ENCODE data around the gene SYNE1.
A peak's percentile ranks its signal among the peaks of the same experiment; 100 is the strongest.

The SYNE1 gene

GRCh38 chr6:152267967-152268845, 369.0 kb downstream of the SYNE1 start:
- peak; percentile 13 for DNase-seq

DNA sequence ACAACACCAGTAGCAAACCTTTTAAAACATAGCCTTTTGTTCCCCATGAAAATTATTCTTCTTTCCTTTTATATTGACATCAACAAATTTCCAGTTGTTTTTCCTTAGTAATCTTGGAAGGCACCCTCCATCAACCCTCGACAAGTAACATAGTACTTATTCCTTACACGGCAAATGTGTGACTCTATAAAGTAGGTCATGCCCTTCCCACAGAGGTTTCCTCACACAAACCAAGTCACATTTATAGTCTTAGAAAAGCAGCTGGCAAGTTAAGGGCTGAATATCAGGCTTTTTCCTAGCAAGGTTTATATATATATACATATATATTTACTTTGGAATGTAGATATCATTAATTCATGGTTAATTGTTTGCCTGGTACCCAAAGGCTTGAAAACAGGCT, 371.5 kb downstream of the SYNE1 start:
- no peak for DNase-seq

DNA sequence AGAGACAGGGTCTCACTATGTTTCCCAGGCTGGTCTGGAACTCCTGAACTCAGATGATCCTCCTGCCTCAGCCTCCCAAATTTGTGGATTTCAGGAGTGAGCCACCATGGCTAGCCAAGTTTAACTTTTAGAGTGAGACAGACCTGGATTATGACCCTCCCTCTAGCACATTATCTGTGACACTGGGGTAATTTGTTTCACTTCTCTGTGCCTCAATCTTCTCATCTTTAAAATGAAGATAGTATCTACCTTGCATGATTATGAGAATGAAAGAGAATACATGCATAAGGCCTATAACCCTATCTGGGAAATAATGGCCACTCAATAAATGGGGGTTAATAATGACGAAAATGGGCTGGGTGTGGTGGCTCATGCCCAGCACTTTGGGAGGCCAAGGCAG, 373.6 kb downstream of the SYNE1 start:
- no peak for DNase-seq

DNA sequence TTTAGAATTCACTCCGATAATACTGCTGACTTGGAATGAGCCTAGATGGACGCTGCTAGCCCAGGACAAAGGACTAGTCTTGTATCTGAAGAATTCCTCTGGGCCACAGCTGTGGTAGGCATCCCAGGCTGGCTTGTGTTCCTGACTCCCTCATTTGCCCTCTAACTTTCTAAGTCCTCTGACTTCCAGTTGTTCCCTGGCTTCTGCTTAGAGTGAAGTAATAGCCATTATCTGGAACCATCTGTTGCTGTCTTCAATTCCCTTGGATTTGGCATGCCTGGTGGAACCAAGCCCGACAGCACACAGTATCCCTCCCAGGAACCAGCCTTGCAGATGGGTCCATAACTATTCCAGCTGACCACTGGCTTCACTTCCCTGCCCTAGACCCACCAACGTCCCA, 376.0 kb downstream of the SYNE1 start:
- no peak for DNase-seq

- no peak for DNase-seq
These were observed 377.9 kb downstream of the SYNE1 start for GRCh38 chr6:152259234-152259633.

DNA sequence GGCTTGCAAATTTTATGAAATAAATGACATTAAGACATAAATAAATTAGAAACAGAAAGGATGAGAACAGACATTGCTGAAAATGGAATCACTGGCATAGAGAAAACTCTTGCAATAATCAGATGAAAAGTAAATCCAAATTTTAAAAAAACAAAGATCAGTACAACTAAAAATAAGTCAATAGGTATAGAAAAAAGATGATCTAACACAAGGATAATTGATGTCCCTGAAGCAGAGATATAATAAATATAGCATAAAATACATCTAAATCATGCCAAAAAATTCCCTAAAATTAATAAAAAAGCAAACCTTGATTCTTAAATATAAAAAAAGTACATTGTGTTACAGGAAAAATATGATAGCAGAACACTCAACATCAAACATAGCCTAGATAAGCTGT, 379.6 kb downstream of the SYNE1 start:
- DNase-seq: no peak

DNA sequence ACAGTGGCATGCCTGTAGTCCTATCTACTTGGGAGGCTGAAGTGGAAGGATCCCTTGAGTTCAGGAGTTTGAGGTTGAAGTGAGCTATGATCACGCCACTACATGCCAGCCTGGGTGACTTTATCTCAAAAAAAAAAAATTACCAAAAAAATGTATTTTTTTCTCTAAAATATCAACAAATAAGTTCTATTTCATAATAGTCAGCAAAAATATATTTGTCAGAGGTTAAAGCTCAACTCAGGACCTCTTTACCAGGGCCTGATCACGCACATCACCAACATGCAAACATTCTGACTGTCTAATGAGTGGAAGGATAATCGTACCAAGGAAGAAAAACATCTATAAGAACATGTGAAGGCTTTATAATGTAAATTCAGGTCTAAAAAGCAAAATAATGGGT, 387.0 kb downstream of the SYNE1 start:
- no peak for DNase-seq

GRCh38 chr6:152248980-152249379, 388.2 kb downstream of the SYNE1 start:
- DNase-seq: no peak

DNA sequence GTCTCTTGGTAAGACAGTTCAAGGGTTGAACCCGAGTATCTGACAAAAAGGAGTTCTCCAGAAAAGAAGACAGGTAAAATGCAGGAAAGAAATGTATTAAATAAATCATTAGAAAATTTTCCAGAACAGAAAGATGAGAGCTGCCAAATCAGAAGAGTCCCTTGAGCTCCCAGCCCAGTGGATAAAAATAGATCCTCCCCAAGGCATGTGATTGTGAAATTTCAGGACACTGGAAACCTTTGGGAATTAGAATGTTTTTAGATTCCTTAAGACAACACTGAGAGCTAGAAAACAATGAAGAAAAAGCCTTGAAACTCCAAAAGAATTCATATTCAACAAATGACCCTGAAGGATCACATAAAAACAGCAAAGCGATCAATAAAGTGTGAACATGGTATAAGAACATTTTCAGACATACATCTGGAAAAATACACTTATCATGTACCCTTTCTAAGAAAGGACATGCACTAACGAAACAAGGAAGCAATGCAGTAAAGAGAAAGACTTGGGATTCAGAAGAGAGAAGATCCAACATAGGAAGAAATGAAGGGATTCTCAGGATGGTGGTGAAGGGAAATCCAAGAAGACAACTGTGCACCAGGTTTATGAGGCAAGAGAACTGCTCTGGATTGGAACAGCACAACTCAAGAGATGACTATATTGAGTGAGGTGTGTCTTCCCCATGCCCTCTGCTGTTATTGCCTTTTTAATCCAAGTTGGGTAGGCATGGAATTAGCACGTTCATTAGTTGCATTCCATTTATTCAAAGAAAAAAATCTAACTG, 390.4 kb downstream of the SYNE1 start:
- no peak for DNase-seq

- DNase-seq: no peak
These were observed 392.0 kb downstream of the SYNE1 start for GRCh38 chr6:152244998-152245630.

GRCh38 chr6:152241013-152241766, 396.0 kb downstream of the SYNE1 start:
- no peak for DNase-seq

DNA sequence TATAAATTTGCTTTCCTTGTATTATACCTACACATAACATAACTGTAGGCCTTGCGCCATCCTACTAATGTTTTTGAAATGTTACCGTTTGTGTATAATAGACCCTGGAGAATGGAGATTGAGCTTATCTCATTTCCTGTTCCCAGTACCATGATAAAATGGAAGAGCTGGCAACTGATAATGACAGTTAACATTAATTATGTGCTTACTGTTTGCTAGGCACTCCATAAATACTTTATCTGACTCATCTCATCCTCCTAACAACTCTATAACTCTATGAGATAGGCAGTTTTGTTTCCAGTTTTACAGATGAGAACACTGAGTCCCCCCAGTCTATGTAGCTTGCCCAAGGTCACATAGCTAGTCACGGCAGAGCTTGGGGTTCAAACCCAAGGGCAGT, 396.7 kb downstream of the SYNE1 start:
- no peak for DNase-seq

DNA sequence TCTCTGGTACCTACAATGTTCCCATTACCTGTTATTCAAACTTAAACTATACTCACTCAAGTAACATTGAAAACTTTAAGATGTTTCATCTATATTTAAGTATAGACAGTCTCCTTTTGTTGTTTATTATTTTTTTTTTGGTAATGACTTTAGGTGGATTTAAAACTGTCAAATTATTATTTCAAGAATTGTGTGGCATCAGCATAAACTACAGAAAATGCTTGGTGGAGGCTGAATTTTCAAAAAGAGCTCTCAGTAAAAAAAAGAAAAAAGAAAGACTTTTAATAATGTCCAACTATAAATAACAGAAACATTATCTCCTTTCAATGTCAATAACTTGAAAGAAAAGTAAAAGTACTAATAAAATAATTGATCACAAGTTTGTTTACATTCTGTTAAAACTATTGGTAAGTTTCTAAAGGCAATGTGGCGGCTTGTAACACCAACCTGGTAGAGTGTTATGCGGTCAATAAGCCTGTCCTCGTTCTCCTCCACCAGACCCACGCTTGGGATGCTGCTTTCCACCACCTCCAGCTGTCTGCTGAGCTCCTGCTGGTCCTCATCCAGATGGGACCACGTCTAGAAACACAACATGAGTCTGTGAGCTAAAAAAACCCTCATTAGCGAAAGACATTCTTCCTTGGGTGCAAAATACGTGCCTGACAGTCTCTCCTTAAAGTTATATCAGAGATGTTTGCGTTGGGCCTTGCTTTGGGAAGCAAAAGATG, 400.6 kb downstream of the SYNE1 start:
- no peak for DNase-seq

DNA sequence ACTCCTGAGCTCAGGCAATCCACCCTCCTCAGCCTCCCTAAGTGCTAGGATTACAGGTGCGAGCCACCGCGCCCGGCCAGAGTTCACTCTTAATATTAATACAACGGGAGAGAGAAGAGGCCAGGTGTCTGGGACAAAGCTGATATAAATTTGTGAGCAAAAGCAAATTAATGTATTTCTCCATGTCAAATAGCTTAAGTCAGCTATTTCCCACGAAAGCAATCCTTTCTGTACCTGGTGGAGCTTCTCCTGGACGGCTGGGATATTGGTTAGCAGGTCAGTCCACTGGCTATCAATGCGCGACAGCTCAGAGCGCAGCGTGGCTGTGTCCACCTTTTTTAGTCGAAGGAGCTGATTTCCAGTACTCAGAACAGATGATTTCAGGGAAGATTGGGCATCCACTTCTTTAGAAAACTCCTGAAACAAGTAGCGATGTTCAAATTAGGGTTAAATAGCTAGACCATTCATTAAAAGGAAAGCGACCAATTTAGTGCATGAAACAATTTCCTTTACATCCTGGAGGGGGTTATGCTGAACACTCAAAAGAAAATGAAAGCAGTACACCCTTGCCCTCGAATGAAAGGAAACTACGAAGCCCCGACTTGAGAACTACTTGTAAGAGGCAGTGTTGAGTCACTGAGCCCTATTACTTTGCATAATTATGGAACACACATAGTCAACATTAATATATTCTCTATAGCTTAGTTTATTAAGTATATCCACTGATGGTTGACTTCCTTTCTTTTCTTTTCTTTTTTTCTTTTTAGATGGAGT, 403.4 kb downstream of the SYNE1 start:
- DNase-seq: no peak

DNA sequence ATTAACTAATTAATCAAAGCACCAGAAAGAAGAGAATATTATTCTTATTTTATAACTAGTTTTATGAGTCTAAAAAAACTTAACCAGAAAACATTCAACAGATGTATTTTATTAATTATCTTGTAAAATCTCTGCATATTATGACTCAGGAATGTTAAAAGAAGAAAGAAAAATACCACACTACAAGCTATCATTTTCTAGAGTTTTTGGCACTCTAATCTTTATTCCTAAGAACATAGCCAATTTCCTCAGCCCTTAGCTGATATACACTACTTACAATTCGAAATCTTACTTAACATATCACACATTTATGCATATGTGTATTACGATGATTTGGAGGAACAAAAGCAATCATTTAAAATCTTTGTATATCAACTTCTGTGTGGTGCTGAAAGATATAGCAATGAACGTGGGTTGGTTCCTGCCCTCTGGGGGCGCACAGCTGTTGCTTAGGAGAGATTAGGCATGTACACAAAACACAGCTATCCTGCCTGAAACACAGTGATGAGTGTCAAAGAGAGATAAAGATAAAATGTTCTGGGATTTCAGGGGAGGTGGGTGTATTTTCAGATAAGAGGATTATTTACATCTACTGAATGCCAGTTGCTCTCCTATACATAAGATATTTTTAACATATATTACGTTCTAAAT, 404.5 kb downstream of the SYNE1 start:
- DNase-seq: no peak

DNA sequence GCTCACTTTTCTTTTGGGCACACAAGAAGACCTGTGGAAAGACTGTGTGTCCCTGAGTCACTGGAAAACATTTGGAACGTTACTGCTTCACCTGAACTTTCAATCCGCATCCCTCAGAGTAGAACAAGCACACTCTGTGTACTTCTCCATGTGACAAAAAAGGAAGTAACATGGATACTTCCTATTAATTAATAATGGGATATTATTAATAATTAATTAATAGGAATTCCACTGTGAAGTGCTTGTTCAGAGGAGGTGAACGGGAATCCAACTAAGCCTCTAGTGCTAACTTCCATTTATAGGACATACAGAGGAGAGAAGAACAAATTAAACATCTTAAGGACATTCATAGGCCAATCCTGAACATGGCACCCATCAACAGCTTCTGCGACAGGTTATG, 407.8 kb downstream of the SYNE1 start:
- no peak for DNase-seq

- no peak for DNase-seq
These were observed 411.0 kb downstream of the SYNE1 start for GRCh38 chr6:152226119-152226518.

DNA sequence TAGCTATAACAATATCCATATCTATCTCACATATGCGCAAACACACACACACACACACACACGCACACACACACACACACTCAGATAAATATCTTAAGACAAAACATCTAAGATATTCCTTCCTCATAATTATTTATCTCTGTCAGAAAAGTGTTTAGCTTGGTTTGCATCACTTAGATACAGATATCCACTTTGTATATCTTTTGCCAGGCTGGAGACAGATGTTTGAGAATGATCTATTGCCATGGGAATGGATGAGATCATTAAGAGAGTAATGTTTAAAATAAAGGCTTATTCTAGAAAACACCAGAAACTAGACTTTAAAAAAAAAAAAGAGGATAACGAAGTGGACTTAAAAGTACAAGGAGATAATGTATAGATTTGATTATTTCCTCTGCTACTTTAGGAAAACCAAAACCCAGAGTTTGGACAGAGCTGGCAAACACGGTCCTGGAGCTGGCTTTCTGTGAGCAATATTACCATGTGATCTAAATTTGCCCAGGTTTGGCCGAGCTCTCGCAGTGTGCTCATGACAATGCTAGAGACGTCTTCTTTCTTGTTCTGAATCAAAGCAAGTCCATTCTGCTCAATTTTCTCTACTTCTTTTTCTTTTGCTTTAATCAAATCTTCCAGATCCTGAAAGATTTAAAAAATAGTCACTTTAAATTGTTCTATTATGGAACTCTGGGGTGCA, 411.8 kb downstream of the SYNE1 start:
- no peak for DNase-seq

GRCh38 chr6:152223636-152224035, 413.5 kb downstream of the SYNE1 start:
- no peak for DNase-seq
